HG03064 (cell line): Measurements from ENCODE around the gene MINAR1.
"Not testable (repeated sequence)": the region's sequence is repeated elsewhere in the genome, so short reads cannot be mapped to it uniquely, and the experiment has no call there.

Experiments used
- ATAC-seq: cut with Tn5 transposase; IDR thresholded peaks from one replicate; pipeline ENCODE4 v1.9.1; 2021; ENCODE audit warnings: low read depth; ENCODE audit not compliant: unreplicated experiment

MINAR1 gene

DNA sequence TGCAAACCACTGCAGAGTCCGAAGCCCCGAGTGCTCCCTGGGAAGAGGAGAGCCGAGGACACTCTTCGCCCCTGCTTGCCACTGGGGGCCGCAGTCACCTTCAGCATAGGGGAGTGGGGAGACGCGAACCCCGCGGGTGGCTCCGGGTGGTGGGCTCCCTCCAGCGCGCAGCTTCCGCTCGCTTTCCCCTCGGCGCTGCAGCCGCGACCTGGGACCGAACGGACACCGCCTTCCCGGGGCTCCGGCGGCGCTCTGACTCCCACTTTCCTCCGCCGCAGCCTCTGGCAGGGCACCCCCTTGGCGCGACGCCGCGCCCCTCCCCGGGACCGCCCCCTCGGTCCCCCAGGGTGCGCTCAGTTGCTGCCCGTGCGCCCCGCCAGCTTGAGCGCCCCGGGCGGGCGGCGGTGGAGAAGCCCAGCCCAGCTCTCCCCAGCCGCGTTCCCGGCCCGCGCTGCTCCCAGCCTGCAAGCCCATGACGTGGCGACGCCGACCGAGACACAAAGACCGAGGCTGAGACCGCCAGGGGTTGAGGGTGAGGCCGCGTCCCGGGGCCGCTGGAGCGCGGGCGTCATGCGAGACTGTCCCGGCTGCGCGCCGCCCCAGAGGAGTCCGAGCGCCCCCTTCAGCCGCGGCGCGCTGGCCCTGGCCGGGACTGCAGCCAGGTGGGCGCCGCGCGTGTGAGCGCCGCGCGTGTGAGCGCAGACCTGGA lies at the start of gene MINAR1:
TSS of gene MINAR1 (plus strand) at position 701 of the 709 bp plus-strand sequence. CDS start 23,812 bp downstream, outside the sequence.
- ATAC-seq = no peak

DNA sequence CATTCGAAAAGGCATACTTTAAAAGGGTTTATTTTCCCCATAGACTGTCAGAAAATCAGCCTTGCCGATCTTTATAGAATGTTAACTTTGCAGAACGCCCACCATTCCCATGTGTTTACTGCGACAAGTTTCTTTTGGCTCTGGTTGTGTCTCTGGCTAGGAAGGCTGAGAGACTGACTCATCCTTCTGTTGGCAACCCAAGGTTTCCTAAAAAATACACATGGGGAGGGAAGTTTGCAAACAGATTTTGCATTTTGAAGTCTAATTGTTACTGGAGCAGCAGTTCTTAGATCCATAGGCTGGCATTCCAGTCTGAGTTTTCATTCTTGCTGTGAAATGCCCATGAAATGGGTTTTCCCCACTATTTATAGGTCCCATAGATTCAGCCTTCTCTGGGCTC lies 37.9 kb upstream of the MINAR1 start:
- no peak for ATAC-seq

DNA sequence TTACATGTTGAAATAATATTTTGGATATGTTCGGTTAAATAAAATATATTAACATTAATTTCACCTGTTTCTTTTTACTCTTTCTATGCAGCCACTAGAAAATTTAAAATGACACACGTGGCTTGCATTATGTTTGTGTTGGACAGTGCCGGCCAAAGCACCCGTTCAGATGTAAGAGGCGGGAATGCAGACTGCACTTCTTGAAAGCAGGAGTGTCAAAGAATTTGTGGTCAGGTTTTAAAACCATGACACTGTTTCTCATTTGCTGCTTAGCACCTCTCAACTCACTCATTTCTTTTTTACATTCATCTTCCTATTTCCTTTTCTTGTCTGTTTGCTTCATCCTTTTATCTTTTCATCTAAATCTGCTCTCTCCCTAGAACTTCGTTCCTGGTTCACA lies 35.3 kb upstream of the MINAR1 start:
- no peak for ATAC-seq

GRCh38 chr15:79397269-79397910 lies 34.7 kb upstream of the MINAR1 start:
- ATAC-seq = no peak

GRCh38 chr15:79399606-79400005 lies 32.5 kb upstream of the MINAR1 start:
- ATAC-seq = no peak

GRCh38 chr15:79400650-79401049 lies 31.5 kb upstream of the MINAR1 start:
- no peak for ATAC-seq

GRCh38 chr15:79401301-79401700 lies 30.8 kb upstream of the MINAR1 start:
- ATAC-seq = no peak

DNA sequence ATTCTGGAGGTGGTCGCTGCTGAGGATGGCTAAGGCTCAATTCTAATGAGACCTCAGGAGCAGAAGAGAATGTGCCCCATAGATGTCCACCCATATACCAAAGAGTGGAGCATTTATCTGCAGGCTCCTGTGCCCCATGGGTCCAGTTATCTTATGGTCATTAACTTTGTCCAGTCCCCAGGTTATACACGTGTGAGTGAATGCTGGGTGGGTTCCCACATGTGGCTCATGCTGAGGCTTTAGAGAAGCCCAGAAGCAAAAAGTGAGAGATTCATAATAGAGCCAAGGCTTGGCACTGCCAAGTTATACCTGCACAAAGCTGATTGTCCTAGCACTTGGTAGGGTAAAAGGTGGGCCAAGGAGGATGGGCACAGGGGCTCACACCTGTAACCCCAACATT lies 30.0 kb upstream of the MINAR1 start:
- no peak for ATAC-seq

DNA sequence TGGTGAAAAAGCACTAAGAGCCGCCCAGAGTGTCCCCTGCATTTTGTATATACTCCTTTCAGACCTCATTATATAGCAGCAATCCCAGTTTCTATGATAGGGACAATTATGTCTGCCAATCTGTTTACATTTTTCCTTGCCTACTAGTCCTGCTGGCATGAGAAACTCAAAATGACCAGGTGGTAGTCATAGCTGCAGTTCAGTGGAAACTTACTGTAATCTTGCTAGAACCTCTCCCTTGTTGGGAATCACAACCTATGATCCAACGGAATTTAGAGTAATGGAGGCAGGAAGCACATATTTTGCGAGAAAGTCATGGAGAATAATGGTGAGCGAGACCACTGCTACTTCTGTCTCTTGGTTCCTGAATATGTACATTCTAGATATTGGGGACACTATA lies 28.6 kb upstream of the MINAR1 start:
- ATAC-seq = no peak

- no peak for ATAC-seq
These were observed 25.9 kb upstream of the MINAR1 start for GRCh38 chr15:79406210-79406609.

DNA sequence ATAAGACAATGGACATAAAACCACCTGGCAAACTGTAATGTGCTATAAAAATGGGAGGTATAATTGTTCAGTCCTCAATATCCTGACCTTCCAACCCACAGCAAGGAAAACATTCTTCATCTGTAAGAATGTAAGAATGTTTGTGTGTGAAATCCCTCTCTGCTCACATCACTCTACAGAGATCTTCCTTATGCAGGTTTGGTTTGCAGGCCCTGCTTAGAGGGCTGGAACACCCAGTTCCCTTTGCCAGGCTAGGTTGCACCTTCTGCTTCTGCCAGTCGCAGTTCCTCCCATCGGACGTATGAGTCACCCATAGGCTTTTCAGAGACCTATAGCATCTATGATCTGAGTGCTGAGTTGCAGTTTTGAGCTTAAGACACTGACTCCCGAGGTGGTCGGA lies 24.1 kb upstream of the MINAR1 start:
- ATAC-seq = no peak

DNA sequence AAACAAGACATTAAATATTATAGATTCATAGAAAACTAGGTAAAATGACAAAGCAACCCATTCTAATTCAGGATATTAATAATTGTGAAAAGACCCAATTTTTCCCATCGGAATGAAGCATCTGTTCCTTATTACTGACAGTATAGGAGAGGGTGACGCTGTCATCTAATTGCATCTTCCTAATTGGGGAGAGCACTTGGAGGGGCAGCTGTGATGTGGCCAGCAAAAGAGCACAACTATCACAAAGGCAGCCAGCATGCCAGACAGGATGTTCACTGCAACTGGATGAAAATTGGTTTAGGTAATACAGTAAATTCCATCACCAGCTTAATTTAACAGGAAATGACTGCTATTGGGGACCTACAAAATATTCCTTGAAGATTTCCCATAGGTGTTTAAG lies 21.9 kb upstream of the MINAR1 start:
- ATAC-seq = no peak

- ATAC-seq = no peak
These were observed 20.1 kb upstream of the MINAR1 start for GRCh38 chr15:79412010-79412409.

DNA sequence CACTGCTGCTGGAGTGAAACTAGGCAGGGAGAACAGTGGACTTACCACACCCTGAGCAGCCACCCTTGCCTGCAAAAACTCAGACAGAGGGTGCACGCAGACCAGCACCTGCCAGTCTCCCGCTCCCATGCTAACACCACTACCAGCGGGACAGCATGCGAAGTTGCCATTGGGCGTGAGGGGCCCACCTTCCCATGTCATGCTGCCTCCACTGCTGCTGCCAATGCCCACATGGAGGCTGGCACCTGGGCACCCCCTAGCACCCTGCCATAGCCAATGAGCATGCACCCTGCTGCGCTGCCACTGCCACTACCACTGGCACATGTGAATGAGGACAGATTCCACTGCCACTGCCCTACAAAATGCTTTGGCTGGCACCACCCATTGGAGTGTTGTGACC lies 19.7 kb upstream of the MINAR1 start:
- ATAC-seq = no peak

GRCh38 chr15:79416876-79417275 lies 15.3 kb upstream of the MINAR1 start:
- no peak for ATAC-seq

- ATAC-seq = no peak
These were observed 13.3 kb upstream of the MINAR1 start for GRCh38 chr15:79418693-79419279.

GRCh38 chr15:79425591-79426295 lies 6.4 kb upstream of the MINAR1 start:
- no peak for ATAC-seq

DNA sequence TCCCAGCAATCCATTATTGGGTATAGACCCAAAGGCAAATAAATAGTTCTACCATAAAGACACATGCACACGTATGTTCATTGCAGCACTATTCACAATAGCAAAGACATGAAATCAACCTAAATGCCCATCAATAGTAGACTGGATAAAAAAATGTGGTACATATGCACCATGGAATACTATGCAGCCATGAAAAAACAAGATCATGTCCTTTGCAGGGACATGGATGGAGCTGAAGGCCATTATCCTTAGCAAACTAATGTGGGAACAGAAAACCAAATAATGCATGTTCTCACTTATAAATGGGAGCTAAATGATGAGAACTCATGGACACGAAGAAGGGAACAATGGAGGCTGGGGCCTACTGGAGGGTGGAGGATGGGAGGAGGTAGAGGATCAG lies 5.2 kb upstream of the MINAR1 start:
- not testable (repeated sequence) for ATAC-seq

GRCh38 chr15:79427781-79428598 lies 4.1 kb upstream of the MINAR1 start:
- ATAC-seq = no peak

DNA sequence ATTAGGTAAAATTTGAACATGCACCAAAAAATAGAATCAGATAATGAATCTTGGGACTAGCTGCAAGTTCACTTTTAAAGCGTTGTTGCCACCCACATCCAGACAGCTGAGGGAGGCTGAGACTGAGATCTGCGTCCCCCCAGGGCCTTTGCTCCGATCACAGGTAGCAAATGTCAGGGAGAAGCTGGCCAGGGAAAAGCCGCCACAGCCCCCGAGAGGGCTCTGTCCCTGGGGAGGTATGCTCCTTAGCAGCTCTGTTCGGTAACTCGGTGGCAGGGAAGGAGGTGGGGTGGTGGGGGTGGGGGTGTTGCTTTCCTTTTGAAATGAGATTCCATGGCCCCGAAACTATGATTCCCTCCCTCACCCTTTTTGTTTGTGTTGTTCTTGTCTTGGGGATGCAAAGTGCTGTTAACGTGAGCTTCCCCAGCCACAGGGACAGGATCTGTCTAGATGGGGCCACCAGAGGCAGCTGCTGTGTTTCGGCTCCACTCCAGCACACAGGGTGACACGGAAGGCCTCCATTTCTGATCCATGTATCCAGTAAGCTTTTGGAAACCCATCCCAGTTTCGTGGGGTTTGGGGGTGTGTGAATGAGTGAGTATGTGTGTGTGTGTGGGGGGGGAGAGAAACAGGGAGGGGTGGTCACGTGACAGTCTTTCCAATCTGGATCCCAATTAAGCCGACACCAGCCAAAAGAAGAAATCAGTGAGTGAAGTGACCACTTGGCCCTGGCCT lies 1.1 kb upstream of the MINAR1 start:
- ATAC-seq = no peak
